ENCODE results near the gene EFNA1. TPM values are rescaled to one million over a fixed set of nuclear protein-coding genes. Genes with fewer than 3 reads are reported as not detected.

EFNA1 gene
- total and polyA plus RNA-seq, 2 of the 13 experiments (the other 11 are each of a cell fraction or from before 2014, with no cell fraction given) = 81.8 to 874 TPM

GRCh38 chr1:155178441-155179111, 50.9 kb downstream of the EFNA1 start (continued):
- TF ChIP-seq ZNF414 (CRISPR knock-in tag; IDR thresholded peaks at IDR 0.05) (no peak), KDM1A (CRISPR knock-in tag; IDR thresholded peaks at IDR 0.05) (0 out of 2 replicates have a peak, but pooled peaks have one; percentile 56), LBX2 (CRISPR knock-in tag; IDR thresholded peaks at IDR 0.05; ENCODE audit: borderline replicate concordance) (no peak), NFATC3 (CRISPR knock-in tag; IDR thresholded peaks at IDR 0.05) (no peak), SATB2 (CRISPR knock-in tag; IDR thresholded peaks at IDR 0.05) (no peak), RARA (CRISPR knock-in tag; IDR thresholded peaks at IDR 0.05) (peak; percentile 98), GTF2F1 (IDR thresholded peaks at IDR 0.05; ENCODE audit: low read length) (no peak), SMARCE1 (IDR thresholded peaks at IDR 0.05; ENCODE audit: borderline replicate concordance) (no peak), NFIB (CRISPR knock-in tag; IDR thresholded peaks at IDR 0.05; ENCODE audit: borderline replicate concordance) (no peak), BORCS8-MEF2B (CRISPR knock-in tag; IDR thresholded peaks at IDR 0.05) (no peak), MAFG (CRISPR knock-in tag; IDR thresholded peaks at IDR 0.05) (no peak), NCOA2 (CRISPR knock-in tag; IDR thresholded peaks at IDR 0.05) (peak; percentile 17; the same call in 1 of the 2 replicates), REXO4 (CRISPR knock-in tag; IDR thresholded peaks at IDR 0.05; ENCODE audit: borderline replicate concordance) (no peak), ZNF264 (CRISPR knock-in tag; IDR thresholded peaks at IDR 0.05) (no peak), AHR (CRISPR knock-in tag; IDR thresholded peaks at IDR 0.05) (no peak), RXRB (CRISPR knock-in tag; IDR thresholded peaks at IDR 0.05; ENCODE audit: borderline replicate concordance) (peak; percentile 84), USF2 (IDR thresholded peaks at IDR 0.05; ENCODE audit: low read depth, low read length) (no peak), USF2 (CRISPR knock-in tag; IDR thresholded peaks at IDR 0.05; ENCODE audit: borderline replicate concordance) (0 out of 2 replicates have a peak, but pooled peaks have one; percentile 25), ZEB1 (IDR thresholded peaks at IDR 0.05; ENCODE audit: insufficient replicate concordance, low read depth) (no peak), NR2F1 (CRISPR knock-in tag; IDR thresholded peaks at IDR 0.05) (peak; percentile 96 to 99), E2F2 (CRISPR knock-in tag; IDR thresholded peaks at IDR 0.05; ENCODE audit: borderline replicate concordance) (no peak), JARID2 (CRISPR knock-in tag; IDR thresholded peaks at IDR 0.05; ENCODE audit: insufficient replicate concordance) (no peak), ZNF570 (CRISPR knock-in tag; IDR thresholded peaks at IDR 0.05; ENCODE audit: borderline replicate concordance) (no peak), KLF6 (CRISPR knock-in tag; IDR thresholded peaks at IDR 0.05) (no peak), SIN3A (IDR thresholded peaks at IDR 0.05; ENCODE audit: borderline replicate concordance, low read depth, low read length) (no peak), ZNF709 (CRISPR knock-in tag; IDR thresholded peaks at IDR 0.05) (no peak)

All from HepG2 (cell line).